ENCODE results near the gene TBC1D5.
"Not testable (repeated sequence)": the region's sequence is repeated elsewhere in the genome, so short reads cannot be mapped to it uniquely, and the experiment has no call there.

The TBC1D5 gene

GRCh38 chr3:17494117-17494809 is 248.2 kb downstream of the TBC1D5 start:
- DNase-seq (ENCODE audit: extremely low read depth in 1 of 2, low read depth in 1 of 2) = no peak

- no peak for DNase-seq (ENCODE audit: extremely low read depth in 1 of 2, low read depth in 1 of 2)
Observed at GRCh38 chr3:17491601-17492000, 250.8 kb downstream of the TBC1D5 start.

GRCh38 chr3:17491190-17491589 is 251.2 kb downstream of the TBC1D5 start:
- DNase-seq (ENCODE audit: extremely low read depth in 1 of 2, low read depth in 1 of 2) = not testable (repeated sequence)

GRCh38 chr3:17489139-17489538 is 253.3 kb downstream of the TBC1D5 start:
- DNase-seq (ENCODE audit: extremely low read depth in 1 of 2, low read depth in 1 of 2) = no peak

GRCh38 chr3:17481116-17481515 is 261.3 kb downstream of the TBC1D5 start:
- DNase-seq (ENCODE audit: extremely low read depth in 1 of 2, low read depth in 1 of 2) = no peak

GRCh38 chr3:17479681-17480405 is 262.6 kb downstream of the TBC1D5 start:
- DNase-seq (ENCODE audit: extremely low read depth in 1 of 2, low read depth in 1 of 2) = no peak

GRCh38 chr3:17478673-17479072 is 263.8 kb downstream of the TBC1D5 start:
- no peak for DNase-seq (ENCODE audit: extremely low read depth in 1 of 2, low read depth in 1 of 2)

GRCh38 chr3:17473761-17474160 is 268.7 kb downstream of the TBC1D5 start:
- DNase-seq (ENCODE audit: extremely low read depth in 1 of 2, low read depth in 1 of 2) = no peak

- no peak for DNase-seq (ENCODE audit: extremely low read depth in 1 of 2, low read depth in 1 of 2)
Observed at GRCh38 chr3:17469954-17470353, 272.5 kb downstream of the TBC1D5 start.

- no peak for DNase-seq (ENCODE audit: extremely low read depth in 1 of 2, low read depth in 1 of 2)
Observed at GRCh38 chr3:17469520-17469919, 272.9 kb downstream of the TBC1D5 start.

- no peak for DNase-seq (ENCODE audit: extremely low read depth in 1 of 2, low read depth in 1 of 2)
Observed at GRCh38 chr3:17466028-17466427, 276.4 kb downstream of the TBC1D5 start.

GRCh38 chr3:17459470-17459993 is 282.9 kb downstream of the TBC1D5 start:
- no peak for DNase-seq (ENCODE audit: extremely low read depth in 1 of 2, low read depth in 1 of 2)

- no peak for DNase-seq (ENCODE audit: extremely low read depth in 1 of 2, low read depth in 1 of 2)
Observed at GRCh38 chr3:17456650-17457049, 285.8 kb downstream of the TBC1D5 start.

GRCh38 chr3:17456046-17456445 is 286.4 kb downstream of the TBC1D5 start:
- no peak for DNase-seq (ENCODE audit: extremely low read depth in 1 of 2, low read depth in 1 of 2)

- no peak for DNase-seq (ENCODE audit: extremely low read depth in 1 of 2, low read depth in 1 of 2)
Observed at GRCh38 chr3:17444865-17445264, 297.6 kb downstream of the TBC1D5 start.

GRCh38 chr3:17443142-17443541 is 299.3 kb downstream of the TBC1D5 start:
- no peak for DNase-seq (ENCODE audit: extremely low read depth in 1 of 2, low read depth in 1 of 2)

GRCh38 chr3:17442332-17443049 is 299.9 kb downstream of the TBC1D5 start:
- DNase-seq (ENCODE audit: extremely low read depth in 1 of 2, low read depth in 1 of 2) = no peak

- DNase-seq (ENCODE audit: extremely low read depth in 1 of 2, low read depth in 1 of 2) = no peak
Observed at GRCh38 chr3:17433876-17434275, 308.6 kb downstream of the TBC1D5 start.

GRCh38 chr3:17432236-17432635 is 310.2 kb downstream of the TBC1D5 start:
- DNase-seq (ENCODE audit: extremely low read depth in 1 of 2, low read depth in 1 of 2) = no peak

GRCh38 chr3:17431484-17432045 is 310.9 kb downstream of the TBC1D5 start:
- DNase-seq (ENCODE audit: extremely low read depth in 1 of 2, low read depth in 1 of 2) = no peak

GRCh38 chr3:17431004-17431403 is 311.4 kb downstream of the TBC1D5 start:
- no peak for DNase-seq (ENCODE audit: extremely low read depth in 1 of 2, low read depth in 1 of 2)

All from stimulated activated CD8-positive, alpha-beta memory T cell treated with anti-CD3 and anti-CD28 coated beads, Interleukin-7, amount 100 ng/mL, for 48 hours (primary cell).